GM21717 (cell line): ENCODE data around the gene CCER1.
A peak's percentile ranks its signal among the peaks of the same experiment; 100 is the strongest.

Experiments
- ATAC-seq: cut with Tn5 transposase; IDR thresholded peaks from one replicate; pipeline ENCODE4 v1.9.1; 2021; ENCODE audit warnings: mild to moderate bottlenecking, moderate library complexity; ENCODE audit not compliant: unreplicated experiment

CCER1 gene

GRCh38 chr12:90969851-90970250 lies 14.9 kb upstream of the CCER1 start:
- no peak for ATAC-seq

GRCh38 chr12:90969346-90969745 lies 14.4 kb upstream of the CCER1 start:
- no peak for ATAC-seq

- no peak for ATAC-seq
These were observed 10.2 kb upstream of the CCER1 start for GRCh38 chr12:90965204-90965603.

GRCh38 chr12:90964616-90965015 lies 9.6 kb upstream of the CCER1 start:
- ATAC-seq, result no peak

GRCh38 chr12:90963946-90964345 lies 9.0 kb upstream of the CCER1 start:
- ATAC-seq, result no peak

- ATAC-seq, result no peak
These were observed 6.2 kb upstream of the CCER1 start for GRCh38 chr12:90961154-90961553.

- ATAC-seq, result peak; percentile 86
These were observed 4.7 kb upstream of the CCER1 start for GRCh38 chr12:90959538-90960139.

GRCh38 chr12:90959032-90959431 lies 4.1 kb upstream of the CCER1 start:
- ATAC-seq, result no peak

GRCh38 chr12:90958347-90958746 lies 3.4 kb upstream of the CCER1 start:
- no peak for ATAC-seq

GRCh38 chr12:90954428-90954827 lies 548 bp downstream of the CCER1 start:
- ATAC-seq, result no peak

- ATAC-seq, result no peak
These were observed 987 bp downstream of the CCER1 start for GRCh38 chr12:90953956-90954421.

- no peak for ATAC-seq
These were observed 3.4 kb downstream of the CCER1 start for GRCh38 chr12:90951432-90952105.

- no peak for ATAC-seq
These were observed 7.1 kb downstream of the CCER1 start for GRCh38 chr12:90947869-90948268.

GRCh38 chr12:90945070-90945649 lies 9.8 kb downstream of the CCER1 start:
- ATAC-seq, result peak; percentile 75

GRCh38 chr12:90943255-90943654 lies 11.7 kb downstream of the CCER1 start:
- no peak for ATAC-seq

GRCh38 chr12:90940872-90941499 lies 14.0 kb downstream of the CCER1 start:
- peak; percentile 65 for ATAC-seq

GRCh38 chr12:90939382-90939781 lies 15.6 kb downstream of the CCER1 start:
- ATAC-seq, result no peak

GRCh38 chr12:90938451-90938850 lies 16.5 kb downstream of the CCER1 start:
- ATAC-seq, result no peak

- ATAC-seq, result no peak
These were observed 17.3 kb downstream of the CCER1 start for GRCh38 chr12:90937651-90938050.

- no peak for ATAC-seq
These were observed 18.6 kb downstream of the CCER1 start for GRCh38 chr12:90936230-90937005.

GRCh38 chr12:90925562-90925961 lies 29.4 kb downstream of the CCER1 start:
- no peak for ATAC-seq
